ENCODE measurements around the gene LY86. TPM values are rescaled to one million over a fixed set of nuclear protein-coding genes. Genes with fewer than 3 reads are reported as not detected.

The LY86 gene
- total RNA-seq, 1 donor from 2014 or later: not detected

GRCh38 chr6:6657085-6657819 is 68.7 kb downstream of the LY86 start:
- no peak for TF ChIP-seq CTCF (IDR thresholded peaks at IDR 0.05; ENCODE audit: unreplicated experiment)
- peaks cover 6% of the 10 kb centered on the region for H3K27me3 Mint-ChIP-seq
- no peak for DNase-seq (ENCODE audit: low spot score, unreplicated experiment)
- peaks cover 11% of the 10 kb centered on the region for H3K4me1 Mint-ChIP-seq (ENCODE audit: low read depth)
- no peak overlapping the region for H3K4me3 Mint-ChIP-seq (ENCODE audit: low read depth)
- no peaks in the 10 kb centered on the region for H3K9me3 Mint-ChIP-seq (ENCODE audit: low read depth)
- no peaks in the 10 kb centered on the region for H3K36me3 Mint-ChIP-seq (ENCODE audit: insufficient read depth)
- peak overlapping the region; percentile 11 for H3K27ac Mint-ChIP-seq

GRCh38 chr6:6657820-6658217 is 69.3 kb downstream of the LY86 start:
- no peak for TF ChIP-seq CTCF (IDR thresholded peaks at IDR 0.05; ENCODE audit: unreplicated experiment)
- no peak overlapping the region for H3K27ac Mint-ChIP-seq

GRCh38 chr6:6659600-6660327 is 71.2 kb downstream of the LY86 start:
- TF ChIP-seq CTCF (IDR thresholded peaks at IDR 0.05; ENCODE audit: unreplicated experiment): no peak

More at GRCh38 chr6:6657820-6658217, 69.3 kb downstream of the LY86 start:
- Mint-ChIP-seq H3K4me1 (ENCODE audit: low read depth) (peaks cover 11% of the 10 kb centered on the region), H3K9me3 (ENCODE audit: low read depth) (no peaks in the 10 kb centered on the region), H3K36me3 (ENCODE audit: insufficient read depth) (no peaks in the 10 kb centered on the region), H3K4me3 (ENCODE audit: low read depth) (no peak overlapping the region), H3K27me3 (peaks cover 9% of the 10 kb centered on the region)
- no peak for DNase-seq (ENCODE audit: low spot score, unreplicated experiment)

GRCh38 chr6:6660339-6661045 is 72.0 kb downstream of the LY86 start:
- Mint-ChIP-seq H3K36me3 (ENCODE audit: insufficient read depth) (no peaks in the 10 kb centered on the region), H3K9me3 (ENCODE audit: low read depth) (no peaks in the 10 kb centered on the region), H3K4me3 (ENCODE audit: low read depth) (no peak overlapping the region), H3K27me3 (peaks cover 7% of the 10 kb centered on the region), H3K4me1 (ENCODE audit: low read depth) (peaks cover 10% of the 10 kb centered on the region), H3K27ac (no peak overlapping the region)
- TF ChIP-seq CTCF (IDR thresholded peaks at IDR 0.05; ENCODE audit: unreplicated experiment): no peak
- DNase-seq (ENCODE audit: low spot score, unreplicated experiment): no peak

More at GRCh38 chr6:6659600-6660327, 71.2 kb downstream of the LY86 start:
- Mint-ChIP-seq H3K27me3 (peaks cover 7% of the 10 kb centered on the region), H3K4me3 (ENCODE audit: low read depth) (no peak overlapping the region), H3K9me3 (ENCODE audit: low read depth) (no peaks in the 10 kb centered on the region), H3K36me3 (ENCODE audit: insufficient read depth) (no peaks in the 10 kb centered on the region), H3K27ac (no peak overlapping the region), H3K4me1 (ENCODE audit: low read depth) (peaks cover 11% of the 10 kb centered on the region)
- DNase-seq (ENCODE audit: low spot score, unreplicated experiment): no peak

GRCh38 chr6:6661191-6661590 is 72.7 kb downstream of the LY86 start:
- no peak for DNase-seq (ENCODE audit: low spot score, unreplicated experiment)
- Mint-ChIP-seq H3K27ac (peak overlapping the region; percentile 53), H3K36me3 (ENCODE audit: insufficient read depth) (no peaks in the 10 kb centered on the region), H3K9me3 (ENCODE audit: low read depth) (no peaks in the 10 kb centered on the region), H3K4me3 (ENCODE audit: low read depth) (no peak overlapping the region), H3K27me3 (peaks cover 7% of the 10 kb centered on the region), H3K4me1 (ENCODE audit: low read depth) (peaks cover 10% of the 10 kb centered on the region)
- TF ChIP-seq CTCF (IDR thresholded peaks at IDR 0.05; ENCODE audit: unreplicated experiment): no peak

Measured in progenitor cell of endocrine pancreas (in vitro differentiated cells).